ENCODE data around the gene NQO1.

Gene NQO1

GRCh38 chr16:69706256-69706974 is 19.9 kb downstream of the NQO1 start:
- DNase-seq (ENCODE audit: low spot score) = no peak

DNA sequence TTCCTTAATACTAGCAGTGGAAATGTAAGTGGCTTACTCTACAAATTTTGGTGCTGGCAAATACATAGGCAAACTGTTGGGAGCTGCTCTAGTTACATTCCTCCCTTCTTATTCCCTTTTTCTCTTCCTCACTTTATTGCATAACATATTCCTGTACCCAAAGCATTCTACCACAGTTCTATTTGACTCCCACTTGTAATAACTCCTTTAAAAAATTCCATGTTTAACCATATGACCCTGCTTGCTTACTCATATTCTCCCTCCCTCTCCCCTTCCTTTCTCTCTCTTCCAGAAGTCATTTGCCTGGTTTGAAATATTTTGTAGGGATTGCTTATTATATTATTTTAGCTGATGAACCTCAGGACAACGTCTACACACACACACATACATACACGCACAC is 22.7 kb downstream of the NQO1 start:
- no peak for DNase-seq (ENCODE audit: low spot score)

DNA sequence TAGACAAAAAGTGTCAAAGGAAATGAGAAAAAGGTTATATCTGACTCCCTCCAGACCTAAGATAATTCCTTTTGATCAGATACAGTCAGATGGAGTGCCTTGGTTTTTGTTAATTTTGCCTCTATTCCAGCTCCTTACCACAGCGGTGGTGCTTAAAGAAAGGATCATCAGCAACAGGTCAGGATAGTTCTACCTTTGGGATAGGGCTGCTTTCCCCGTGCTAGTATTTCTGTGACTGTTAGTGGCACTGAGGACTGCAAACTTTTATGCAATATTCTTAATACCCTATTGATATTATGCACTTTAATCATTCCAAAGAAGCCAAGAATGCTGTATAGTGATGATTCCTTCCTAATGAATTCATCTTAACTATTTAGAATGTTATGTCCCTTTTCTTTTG is 24.5 kb downstream of the NQO1 start:
- no peak for DNase-seq (ENCODE audit: low spot score)

DNA sequence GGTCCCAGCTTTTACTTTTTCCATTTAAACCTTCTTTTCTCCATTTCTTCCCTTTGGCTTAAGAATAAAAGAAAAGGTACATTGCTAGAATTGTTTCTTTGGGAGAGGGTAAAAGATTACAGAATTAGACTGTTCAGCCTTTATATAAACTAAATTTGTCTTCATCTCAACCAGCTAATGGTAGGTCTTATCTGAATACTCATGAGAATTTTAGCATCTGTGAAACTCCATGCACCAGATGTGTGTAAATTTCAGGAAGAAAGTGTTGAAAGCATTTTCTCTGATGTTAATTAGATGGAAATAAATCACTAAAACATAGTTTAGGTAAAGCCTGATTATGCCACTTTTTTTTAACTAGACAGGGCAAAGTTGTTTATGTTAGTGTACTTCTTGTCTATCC is 24.9 kb downstream of the NQO1 start:
- DNase-seq (ENCODE audit: low spot score) = no peak

- no peak for DNase-seq (ENCODE audit: low spot score)
Measured at GRCh38 chr16:69699915-69700314, 26.4 kb downstream of the NQO1 start.

DNA sequence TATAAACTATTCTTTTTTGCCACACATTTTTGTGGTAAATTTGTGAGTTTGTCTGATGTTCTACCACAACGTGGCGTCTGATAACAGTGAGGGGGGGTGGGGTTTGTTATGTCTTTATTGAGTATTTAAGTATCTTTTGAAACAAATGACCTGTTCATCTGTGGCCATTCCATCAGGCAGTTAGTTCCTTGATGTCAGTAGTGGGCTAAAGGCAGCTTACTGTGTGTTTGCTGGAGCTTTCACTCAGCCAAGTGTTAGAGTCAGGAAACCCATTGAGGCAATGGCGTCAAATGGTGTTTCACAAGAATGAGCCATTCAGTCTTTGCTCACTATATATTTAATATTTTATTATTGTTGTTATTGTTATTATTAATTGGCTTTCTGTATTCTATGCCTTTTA is 28.0 kb downstream of the NQO1 start:
- DNase-seq (ENCODE audit: low spot score) = no peak

DNA sequence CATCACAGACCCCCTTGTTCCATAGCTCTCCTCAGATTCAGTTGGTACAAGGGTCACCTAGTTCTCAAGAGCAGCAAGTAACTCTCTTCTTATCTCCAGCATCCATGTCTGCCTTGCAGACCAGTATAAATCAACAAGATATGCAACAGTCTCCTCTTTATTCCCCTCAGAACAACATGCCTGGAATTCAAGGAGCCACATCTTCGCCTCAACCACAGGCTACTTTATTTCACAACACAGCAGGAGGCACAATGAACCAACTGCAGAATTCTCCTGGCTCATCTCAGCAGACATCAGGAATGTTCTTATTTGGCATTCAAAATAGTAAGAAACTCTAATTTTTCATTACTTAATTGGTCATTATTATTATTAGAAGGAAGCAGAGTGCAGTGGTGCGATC is 32.4 kb downstream of the NQO1 start:
- no peak for DNase-seq (ENCODE audit: low spot score)

- no peak for DNase-seq (ENCODE audit: low spot score)
Measured at GRCh38 chr16:69691980-69692911, 34.1 kb downstream of the NQO1 start.

DNA sequence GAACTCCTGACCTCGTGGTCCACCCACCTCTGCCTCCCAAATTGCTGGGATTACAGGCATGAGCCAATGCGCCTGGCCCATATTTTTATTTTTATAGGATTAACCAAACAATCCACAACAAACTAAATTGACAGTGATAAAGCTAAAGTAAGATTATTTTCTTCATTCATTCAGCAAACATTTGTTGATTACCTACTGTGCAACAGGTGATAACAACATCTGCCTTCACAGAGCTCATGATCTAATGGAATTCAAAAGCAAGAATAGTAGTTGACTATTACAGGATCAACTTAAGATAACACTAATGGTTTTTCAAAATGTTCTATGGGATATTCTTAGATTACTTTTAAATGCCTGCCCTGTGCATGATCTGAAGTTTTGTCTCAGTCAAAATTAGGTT is 37.8 kb downstream of the NQO1 start:
- no peak for DNase-seq (ENCODE audit: low spot score)

DNA sequence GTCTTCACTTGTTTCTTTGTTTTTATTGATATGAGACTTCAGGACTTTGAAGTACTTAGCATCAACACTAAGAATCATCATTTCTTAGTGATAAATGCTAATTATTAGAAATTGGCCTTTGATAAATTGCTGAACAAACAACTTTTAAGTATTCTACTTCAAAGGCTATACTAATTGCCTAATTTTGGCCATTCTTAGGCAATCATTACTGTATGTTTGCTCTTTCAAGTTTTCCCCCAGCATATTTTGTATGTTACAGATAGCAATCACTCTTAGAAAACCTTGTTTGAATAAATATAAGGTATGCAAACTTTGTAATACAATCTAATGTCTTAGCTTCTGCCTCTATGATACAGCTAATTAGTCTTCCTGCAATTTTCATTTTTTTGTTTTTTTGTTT is 46.0 kb downstream of the NQO1 start:
- no peak for DNase-seq (ENCODE audit: low spot score)

DNA sequence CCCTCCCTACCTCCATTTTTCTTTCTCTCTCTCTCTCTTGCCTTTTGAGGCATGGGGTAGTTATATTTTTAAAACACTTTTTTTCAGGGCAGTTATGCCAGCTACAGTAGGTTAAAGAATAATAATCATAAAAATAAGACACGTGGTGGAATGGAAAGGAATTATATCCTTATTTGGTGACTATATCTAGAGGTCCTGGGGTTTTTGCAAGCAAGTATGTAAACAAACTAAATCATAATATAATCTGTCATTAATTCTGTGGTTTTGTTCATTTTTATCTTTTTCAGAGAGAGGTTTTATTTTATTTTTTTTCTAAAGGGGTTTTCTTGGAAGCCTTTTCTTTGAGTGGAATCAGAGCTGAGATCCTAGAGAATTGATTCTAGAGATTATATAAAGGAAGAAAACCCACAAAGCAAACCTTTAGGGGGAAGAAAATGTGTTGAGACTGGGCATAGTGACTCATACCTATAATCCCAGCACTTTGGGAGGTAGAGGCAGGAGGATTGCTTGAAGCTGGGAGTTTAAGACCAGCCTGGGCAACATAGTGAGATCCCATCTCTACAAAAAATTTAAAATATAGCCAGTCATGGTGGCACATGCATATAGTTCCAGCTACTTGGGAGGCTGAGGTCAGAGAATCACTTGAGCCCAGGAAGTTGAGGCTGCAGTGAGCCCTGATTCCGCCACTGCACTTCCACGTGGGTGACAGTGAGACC is 53.2 kb downstream of the NQO1 start:
- DNase-seq (ENCODE audit: low spot score) = no peak

GRCh38 chr16:69672315-69672997 is 53.9 kb downstream of the NQO1 start:
- DNase-seq (ENCODE audit: low spot score) = no peak

- no peak for DNase-seq (ENCODE audit: low spot score)
Measured at GRCh38 chr16:69669577-69669976, 56.8 kb downstream of the NQO1 start.

DNA sequence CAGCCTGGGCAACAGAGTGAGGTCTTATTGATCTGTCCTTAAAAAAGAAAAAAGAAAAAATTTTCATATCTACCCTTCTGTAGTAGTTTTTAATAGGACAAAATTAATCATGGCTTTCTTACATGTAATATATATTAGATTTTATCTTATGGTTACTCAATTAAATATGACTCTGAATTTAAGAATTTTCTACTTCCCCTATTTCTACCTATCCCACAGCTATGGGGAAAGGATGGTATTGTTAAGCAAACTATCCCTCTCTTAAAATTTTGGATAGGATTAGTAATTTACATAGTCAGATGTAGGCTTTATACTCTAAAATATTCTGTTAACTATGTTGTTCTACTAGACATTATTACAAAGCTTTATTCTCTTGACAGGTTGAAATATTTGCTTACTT is 62.5 kb downstream of the NQO1 start:
- no peak for DNase-seq (ENCODE audit: low spot score)

GRCh38 chr16:69662901-69663300 is 63.5 kb downstream of the NQO1 start:
- no peak for DNase-seq (ENCODE audit: low spot score)

DNA sequence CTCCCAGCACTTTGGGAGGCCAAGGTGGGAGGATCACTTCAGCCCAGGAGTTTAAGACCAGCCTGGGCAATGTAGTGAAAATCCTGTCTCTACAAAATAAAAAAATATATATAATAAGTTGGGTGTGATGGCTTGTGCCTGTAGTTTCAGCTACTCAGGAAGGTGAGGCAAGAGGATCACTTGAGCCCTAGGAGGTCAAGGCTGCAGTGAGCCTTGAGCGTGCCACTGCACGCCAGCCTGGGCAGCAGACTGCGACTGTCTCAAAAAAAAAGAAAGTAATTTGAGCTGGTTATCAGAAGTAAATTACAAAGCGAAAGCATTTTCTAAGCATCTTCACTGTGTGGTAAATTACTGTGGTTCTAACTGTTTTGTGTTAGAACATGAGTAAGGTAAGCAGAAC is 66.2 kb downstream of the NQO1 start:
- DNase-seq (ENCODE audit: low spot score) = no peak
